Astrocyte of the cerebellum (primary cell): Measurements from ENCODE around the gene TK2.
"Not testable (repeated sequence)": the region's sequence is repeated elsewhere in the genome, so short reads cannot be mapped to it uniquely, and the experiment has no call there.

Experiments used
- DNase-seq: peaks from one replicate; pipeline ENCODE4 v3.0.0-alpha.2; 2011; ENCODE audit warnings: low read depth
- H3K4me3 ChIP-seq: 2 replicates; pipeline ENCODE4 v1.5.1; 2011; ENCODE audit warnings: mild to moderate bottlenecking, low read depth, low read length, moderate library complexity
- CTCF ChIP-seq: IDR thresholded peaks from 2 replicates; pipeline ENCODE4 v1.5.1; 2012; ENCODE audit warnings: low read length, low read depth, moderate library complexity, mild to moderate bottlenecking; ENCODE audit errors: missing control alignments
- in situ Hi-C: cut with HindIII; loops from 2 replicates; pipeline ENCODE4 v1.10.0; 2017; ENCODE audit warnings: low sequenced_read_pairs

The TK2 gene

GRCh38 chr16:66503612-66504011 lies 46.3 kb downstream of the TK2 start:
- TF ChIP-seq CTCF = no peak
- DNase-seq = no peak
- in situ Hi-C loops = no loop called here
- H3K4me3 ChIP-seq = no peak overlapping the region

GRCh38 chr16:66503030-66503429 lies 46.9 kb downstream of the TK2 start:
- no peak overlapping the region for H3K4me3 ChIP-seq
- TF ChIP-seq CTCF = no peak
- in situ Hi-C loops = no loop called here
- no peak for DNase-seq

GRCh38 chr16:66502020-66502913 lies 47.7 kb downstream of the TK2 start:
- TF ChIP-seq CTCF = no peak
- DNase-seq = no peak
- no peak overlapping the region for H3K4me3 ChIP-seq
- in situ Hi-C loops = no loop called here

GRCh38 chr16:66501563-66501962 lies 48.4 kb downstream of the TK2 start:
- DNase-seq, H3K4me3 ChIP-seq, in situ Hi-C loops: not testable (repeated sequence)

- in situ Hi-C loops, DNase-seq, H3K4me3 ChIP-seq: not testable (repeated sequence)
Measured at GRCh38 chr16:66497921-66498320, 52.0 kb downstream of the TK2 start.

GRCh38 chr16:66496226-66496625 lies 53.7 kb downstream of the TK2 start:
- in situ Hi-C loops, H3K4me3 ChIP-seq, DNase-seq: not testable (repeated sequence)

- in situ Hi-C loops = no loop called here
- no peak for TF ChIP-seq CTCF
- DNase-seq = no peak
- H3K4me3 ChIP-seq = no peak overlapping the region
Measured at GRCh38 chr16:66495440-66495839, 54.5 kb downstream of the TK2 start.

- TF ChIP-seq CTCF = no peak
- no peak overlapping the region for H3K4me3 ChIP-seq
- in situ Hi-C loops = no loop called here
- DNase-seq = no peak
Measured at GRCh38 chr16:66494916-66495315, 55.0 kb downstream of the TK2 start.
